T-helper 1 cell treated with Interleukin-12 subunit alpha and Interleukin-12 subunit beta and Interleukin-4 antibody, amounts not matched to agents 30 ng/mL and 1 ng/mL, for 36 hours (primary cell): ENCODE measurements around the gene CCBE1. TPM values are rescaled to one million over a fixed set of nuclear protein-coding genes. Genes with fewer than 3 reads are reported as not detected.

ENCODE experiments used
- intact Hi-C: fragments of 100-400 bp; cut with micrococcal nuclease; formaldehyde crosslinking; loops from one replicate; pipeline ENCODE4 v1.15.1; 2024
- total RNA-seq: library from RNA; stranded (reverse); gene quantifications from 2 replicates; pipeline ENCODE4 v1.2.3, GENCODE V29; 2022

The CCBE1 gene
- total RNA-seq, 1 donor from 2014 or later, result not detected

- intact Hi-C loops, result loop anchor here (2.0 to 10.0 kb wide), 6 partner anchors 44 to 638 kb away; partner anchors contain the start of gene LMAN1
Measured at GRCh38 chr18:59402432-59403090, 294.7 kb downstream of the CCBE1 start.

GRCh38 chr18:59400407-59400806 is 296.8 kb downstream of the CCBE1 start:
- intact Hi-C loops, result loop anchor here (10.0 kb wide), 1 partner anchor 636 kb away; no protein-coding TSS in a partner anchor

GRCh38 chr18:59395226-59396175 is 301.7 kb downstream of the CCBE1 start:
- intact Hi-C loops, result no loop called here

- intact Hi-C loops, result no loop called here
Measured at GRCh38 chr18:59393381-59393780, 303.8 kb downstream of the CCBE1 start.

GRCh38 chr18:59388817-59389216 is 308.4 kb downstream of the CCBE1 start:
- intact Hi-C loops, result no loop called here

GRCh38 chr18:59387687-59388565 is 309.3 kb downstream of the CCBE1 start:
- intact Hi-C loops, result no loop called here

GRCh38 chr18:59386909-59387686 is 310.1 kb downstream of the CCBE1 start:
- intact Hi-C loops, result no loop called here

GRCh38 chr18:59385191-59385590 is 312.0 kb downstream of the CCBE1 start:
- intact Hi-C loops, result no loop called here

- intact Hi-C loops, result no loop called here
Measured at GRCh38 chr18:59383851-59384250, 313.4 kb downstream of the CCBE1 start.

GRCh38 chr18:59382383-59382782 is 314.8 kb downstream of the CCBE1 start:
- intact Hi-C loops, result no loop called here

GRCh38 chr18:59381949-59382348 is 315.3 kb downstream of the CCBE1 start:
- intact Hi-C loops, result no loop called here

Other genes with a start within 250 kb of the CCBE1 start
- gene PMAIP1, start 202.6 kb upstream of the CCBE1 start, total RNA-seq, result 24.1 and 24.3 TPM in 2 replicates